SKM-1 (cell line): Measurements from ENCODE around the gene MAT2B.
"Not testable (repeated sequence)": the region's sequence is repeated elsewhere in the genome, so short reads cannot be mapped to it uniquely, and the experiment has no call there.

Experiments used
- DNase-seq: peaks from one replicate; lab custom pipeline; 2025; ENCODE audit not compliant: unreplicated experiment; lab: John Stamatoyannopoulos, UW

The MAT2B gene

GRCh38 chr5:163503106-163504078, 2.0 kb upstream of the MAT2B start:
- peak; percentile 50 for DNase-seq

GRCh38 chr5:163504079-163504931, 1.1 kb upstream of the MAT2B start:
- DNase-seq = peak; percentile 33

DNA sequence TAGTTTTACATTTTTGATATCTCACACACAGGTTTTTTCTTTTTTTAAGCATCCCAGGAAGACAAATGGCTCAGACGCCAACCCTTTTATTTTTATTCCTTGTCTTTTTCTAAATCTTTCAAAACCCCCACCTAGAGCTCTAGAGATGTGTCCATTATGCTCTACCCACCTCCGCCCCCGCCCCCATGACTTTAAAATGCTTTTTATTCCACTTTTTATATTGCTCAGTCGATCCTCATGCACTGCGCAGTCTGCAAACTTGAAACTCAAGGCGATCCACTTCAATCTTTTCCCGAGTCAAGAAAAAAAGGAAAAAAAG, 411 bp upstream of the MAT2B start:
- DNase-seq = no peak

DNA sequence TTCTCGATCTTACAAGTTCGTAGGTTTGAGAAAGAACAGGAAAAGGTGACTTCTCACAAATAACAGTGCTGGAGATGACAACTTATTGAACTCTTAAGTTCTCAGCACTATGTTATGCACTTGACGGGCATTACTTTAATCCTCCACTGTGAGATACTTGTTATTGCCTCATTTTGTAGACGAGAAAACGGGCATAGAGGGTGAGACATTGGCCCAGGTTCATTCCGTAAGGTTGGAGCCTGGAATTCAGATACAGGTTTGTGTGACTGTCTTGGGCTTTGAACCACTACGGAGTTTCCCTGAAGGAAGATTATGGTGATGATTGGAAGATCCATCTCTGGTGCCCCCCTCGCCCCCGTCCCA, 657 bp downstream of the MAT2B start:
- no peak for DNase-seq

GRCh38 chr5:163506726-163507125, 1.3 kb downstream of the MAT2B start:
- no peak for DNase-seq

DNA sequence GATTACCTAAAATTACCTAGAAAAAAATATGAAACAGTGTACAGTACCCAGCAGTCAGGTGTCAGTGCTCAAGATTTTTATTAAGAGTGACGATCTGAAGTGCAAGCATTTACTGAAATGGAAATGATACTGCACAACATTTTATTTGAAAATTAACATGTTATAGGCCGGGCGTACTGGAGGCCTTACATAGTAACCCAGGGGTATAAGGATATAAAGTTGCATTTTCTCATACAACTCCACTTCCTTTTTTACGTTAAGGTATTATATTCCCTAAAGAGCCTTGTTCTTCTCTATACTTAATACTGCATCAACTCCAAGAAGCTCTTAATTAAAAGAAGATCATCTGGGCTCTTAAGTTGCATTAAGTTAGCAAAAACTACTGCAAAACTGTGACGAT, 3.3 kb downstream of the MAT2B start:
- no peak for DNase-seq

- DNase-seq = no peak
These were observed 4.0 kb downstream of the MAT2B start for GRCh38 chr5:163509291-163509951.

DNA sequence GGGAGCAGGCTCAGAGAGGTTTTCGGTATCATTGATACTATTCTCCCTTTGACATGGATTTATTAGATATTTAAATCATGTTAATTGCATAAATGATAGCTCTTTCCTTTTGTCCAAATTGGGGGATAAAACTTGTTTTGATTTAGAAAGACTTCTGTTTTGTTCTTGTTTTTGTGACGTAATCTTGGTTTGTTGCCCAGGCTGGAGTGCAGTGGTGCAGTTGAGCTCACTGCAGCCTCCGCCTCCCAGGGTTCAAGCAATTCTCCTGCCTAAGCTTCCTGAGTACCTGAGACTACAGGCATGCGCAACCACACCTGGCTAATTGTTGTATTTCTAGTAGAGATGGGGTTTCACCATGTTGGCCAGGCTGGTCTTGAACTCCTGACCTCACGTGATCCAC, 7.1 kb downstream of the MAT2B start:
- no peak for DNase-seq

DNA sequence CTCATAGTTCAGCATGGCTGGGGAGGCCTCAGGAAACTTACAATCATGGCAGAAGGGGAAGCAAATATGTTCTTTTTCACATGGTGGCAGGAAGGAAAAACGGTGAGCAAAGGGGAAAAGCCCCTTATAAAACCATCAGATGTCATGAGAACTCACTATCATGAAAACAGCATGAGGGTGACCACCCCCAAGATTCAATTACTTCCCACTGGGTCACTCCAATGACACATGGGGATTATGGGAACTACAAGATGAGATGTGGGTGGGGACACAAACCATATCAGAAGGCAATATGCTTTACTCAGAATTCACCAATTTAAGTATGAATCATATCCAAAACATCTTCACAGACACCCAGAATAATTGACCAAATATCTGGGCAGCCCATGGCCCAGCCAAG, 19.7 kb downstream of the MAT2B start:
- no peak for DNase-seq

GRCh38 chr5:163529698-163530097, 24.3 kb downstream of the MAT2B start:
- no peak for DNase-seq

DNA sequence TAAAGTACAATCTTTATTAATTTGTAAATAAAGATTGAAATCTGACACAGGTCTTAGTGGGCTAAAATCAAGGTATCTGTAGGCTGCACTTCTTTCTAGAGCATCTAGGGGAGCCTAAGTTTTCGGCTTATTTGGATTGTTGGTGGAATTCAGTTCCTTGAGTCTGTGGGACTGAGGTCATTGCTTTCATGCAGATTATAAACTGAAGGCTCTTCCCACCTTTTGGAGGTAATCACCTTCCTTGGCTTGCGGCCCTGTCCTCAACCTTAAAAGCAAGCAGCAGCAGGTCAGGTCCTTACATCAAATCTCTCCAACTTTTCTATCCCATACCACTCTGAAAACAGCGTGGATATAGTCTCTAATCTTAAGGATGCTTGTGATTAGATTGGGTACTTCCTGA, 25.9 kb downstream of the MAT2B start:
- DNase-seq = no peak

DNA sequence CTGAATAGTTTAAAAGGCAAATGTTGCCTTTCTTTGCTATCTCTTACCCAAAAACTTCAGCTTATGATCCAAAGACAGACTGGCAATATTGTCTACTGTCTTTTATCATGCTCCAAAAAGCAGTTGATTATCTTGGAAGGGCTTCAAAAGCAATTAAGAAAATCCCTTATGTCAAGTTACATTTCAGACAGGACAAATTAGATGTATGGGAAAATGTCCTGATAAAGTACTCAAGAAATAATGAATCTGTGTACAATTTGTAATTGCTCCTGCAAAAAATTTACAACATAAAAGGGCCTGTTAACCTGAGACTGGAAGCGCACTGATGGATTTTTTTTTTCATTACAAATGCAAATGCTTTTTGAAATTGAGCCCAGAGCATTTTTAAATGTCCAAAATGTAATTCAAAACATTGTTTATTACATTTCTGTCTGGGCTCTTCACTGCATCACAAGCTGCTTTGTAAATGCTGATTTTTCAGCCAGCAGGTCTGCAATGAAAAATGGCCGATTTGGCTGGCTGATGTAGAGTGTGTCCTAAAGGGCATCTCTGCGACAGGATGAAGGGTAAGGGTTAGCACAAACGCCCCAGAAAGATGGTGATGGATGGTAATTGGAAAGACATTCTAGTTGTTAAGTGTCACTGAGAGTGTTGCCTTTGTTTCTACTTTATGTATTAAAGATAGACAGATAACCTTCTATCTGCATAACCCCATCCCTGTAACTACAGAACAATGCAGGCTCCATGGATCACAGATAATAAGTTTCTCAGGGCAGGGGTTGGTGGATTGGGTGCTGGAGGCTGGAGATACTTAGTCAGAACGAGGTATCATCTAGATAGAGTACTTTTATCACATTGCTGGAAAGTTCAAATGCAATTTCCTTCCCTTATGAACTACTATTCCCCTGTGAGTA, 27.0 kb downstream of the MAT2B start:
- no peak for DNase-seq

- no peak for DNase-seq
These were observed 27.8 kb downstream of the MAT2B start for GRCh38 chr5:163533223-163533622.

GRCh38 chr5:163534492-163535094, 29.2 kb downstream of the MAT2B start:
- no peak for DNase-seq

DNA sequence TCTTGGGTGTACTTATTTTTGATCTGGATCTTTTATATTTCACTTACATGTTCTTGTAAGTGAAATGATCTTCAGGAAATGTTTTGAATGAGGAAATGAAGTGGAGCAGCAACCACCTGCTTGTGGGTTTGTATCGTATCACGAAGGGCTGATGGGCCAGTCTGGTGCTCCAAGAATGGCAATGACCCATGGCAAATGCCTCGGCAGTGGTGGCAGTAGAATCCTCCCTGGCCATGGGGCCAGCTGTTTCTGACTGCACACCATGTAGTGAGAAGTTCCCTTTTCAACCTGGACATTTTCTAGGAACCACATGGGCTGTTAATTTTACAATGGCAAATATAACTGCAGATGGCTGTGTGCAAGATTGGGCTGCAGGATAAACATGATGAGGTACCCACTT, 29.9 kb downstream of the MAT2B start:
- no peak for DNase-seq

GRCh38 chr5:163536442-163536841, 31.0 kb downstream of the MAT2B start:
- DNase-seq = not testable (repeated sequence)

GRCh38 chr5:163540696-163541095, 35.3 kb downstream of the MAT2B start:
- DNase-seq = no peak

GRCh38 chr5:163542771-163543170, 37.4 kb downstream of the MAT2B start:
- DNase-seq = no peak

- no peak for DNase-seq
These were observed 38.6 kb downstream of the MAT2B start for GRCh38 chr5:163544041-163544440.

GRCh38 chr5:163544836-163545235, 39.4 kb downstream of the MAT2B start:
- DNase-seq = no peak
